Ishikawa (cell line): ENCODE data around the gene ACTR8.

Source experiments
- CEBPB ChIP-seq: IDR thresholded peaks from 2 replicates; pipeline ENCODE4 v1.6.1; 2012
- CREB1 ChIP-seq: IDR thresholded peaks from 2 replicates; pipeline ENCODE4 v1.6.1; 2012; ENCODE audit warnings: low read depth
- EGR1 ChIP-seq: IDR thresholded peaks from 2 replicates; pipeline ENCODE4 v1.6.1; 2012
- EP300 ChIP-seq: IDR thresholded peaks from 2 replicates; pipeline ENCODE4 v1.6.1; 2012; ENCODE audit warnings: borderline replicate concordance
- FOXM1 ChIP-seq: IDR thresholded peaks from 2 replicates; pipeline ENCODE4 v1.6.1; 2012; ENCODE audit warnings: low read depth, borderline replicate concordance
- NFIC ChIP-seq: IDR thresholded peaks from 2 replicates; pipeline ENCODE4 v1.6.1; 2012
- RAD21 ChIP-seq: IDR thresholded peaks from 2 replicates; pipeline ENCODE4 v1.6.1; 2012; ENCODE audit warnings: low read depth
- REST ChIP-seq: IDR thresholded peaks from 2 replicates; pipeline ENCODE4 v1.6.1; 2012; ENCODE audit warnings: low read depth, mild to moderate bottlenecking
- TAF1 ChIP-seq: IDR thresholded peaks from 2 replicates; pipeline ENCODE4 v1.6.1; 2012; ENCODE audit warnings: low read depth, mild to moderate bottlenecking
- TCF12 ChIP-seq: IDR thresholded peaks from 2 replicates; pipeline ENCODE4 v1.6.1; 2012; ENCODE audit warnings: low read depth
- TEAD4 ChIP-seq: IDR thresholded peaks from 2 replicates; pipeline ENCODE4 v1.6.1; 2012
- YY1 ChIP-seq: IDR thresholded peaks from 2 replicates; pipeline ENCODE4 v1.6.1; 2012; ENCODE audit warnings: low read depth
- ZBTB7A ChIP-seq: IDR thresholded peaks from 2 replicates; pipeline ENCODE4 v1.6.1; 2012; ENCODE audit warnings: low read depth
- TF ChIP-seq, protein P1 (sequence below): IDR thresholded peaks from 2 replicates; pipeline ENCODE4 v1.6.1; 2012
- TF ChIP-seq, protein P2 (sequence below): IDR thresholded peaks from 2 replicates; pipeline ENCODE4 v1.6.1; 2012

Gene ACTR8

GRCh38 chr3:53892286-53892637, 10.3 kb upstream of the ACTR8 start:
- no peak for TF ChIP-seq EP300
- no peak for TF ChIP-seq ZBTB7A
- TF ChIP-seq RAD21: no peak
- TF ChIP-seq TCF12: no peak
- TF ChIP-seq REST: no peak
- no peak for TF ChIP-seq YY1
- no peak for TF ChIP-seq EGR1
- TF ChIP-seq, protein P1, sequence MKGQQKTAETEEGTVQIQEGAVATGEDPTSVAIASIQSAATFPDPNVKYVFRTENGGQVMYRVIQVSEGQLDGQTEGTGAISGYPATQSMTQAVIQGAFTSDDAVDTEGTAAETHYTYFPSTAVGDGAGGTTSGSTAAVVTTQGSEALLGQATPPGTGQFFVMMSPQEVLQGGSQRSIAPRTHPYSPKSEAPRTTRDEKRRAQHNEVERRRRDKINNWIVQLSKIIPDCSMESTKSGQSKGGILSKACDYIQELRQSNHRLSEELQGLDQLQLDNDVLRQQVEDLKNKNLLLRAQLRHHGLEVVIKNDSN: no peak

- TF ChIP-seq ZBTB7A (no peak), FOXM1 (0 out of 2 replicates have a peak, but pooled peaks have one; percentile 27), REST (no peak), YY1 (no peak; the same call in none of the 2 replicates), EGR1 (peak; percentile 59; the same call in 1 of the 2 replicates), EP300 (no peak), TAF1 (peak; percentile 73), TEAD4 (no peak), CEBPB (no peak), TCF12 (peak; percentile 70), RAD21 (no peak), CREB1 (peak; percentile 97), NFIC (no peak)
- TF ChIP-seq, protein P1: peak; percentile 20; the same call in 1 of the 2 replicates
- TF ChIP-seq, protein P2, sequence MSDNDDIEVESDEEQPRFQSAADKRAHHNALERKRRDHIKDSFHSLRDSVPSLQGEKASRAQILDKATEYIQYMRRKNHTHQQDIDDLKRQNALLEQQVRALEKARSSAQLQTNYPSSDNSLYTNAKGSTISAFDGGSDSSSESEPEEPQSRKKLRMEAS: peak; percentile 77
These were observed 9.7 kb upstream of the ACTR8 start, which contains the start of gene SELENOK for GRCh38 chr3:53891497-53892285. Gene SELENOK, minus strand, starts transcription at chr3:53891859.

GRCh38 chr3:53890726-53891475, 8.9 kb upstream of the ACTR8 start:
- TF ChIP-seq, protein P2: no peak
- TF ChIP-seq ZBTB7A (no peak), EGR1 (no peak), FOXM1 (no peak), CEBPB (no peak), TCF12 (no peak), CREB1 (no peak), NFIC (no peak), YY1 (no peak), TEAD4 (no peak), RAD21 (no peak), EP300 (no peak), REST (no peak), TAF1 (no peak)
- TF ChIP-seq, protein P1: no peak
